Measurements from ENCODE around the gene CMTM3. TPM values are rescaled to one million over a fixed set of nuclear protein-coding genes. Genes with fewer than 3 reads are reported as not detected.

The CMTM3 gene
- total RNA-seq, 5 donors from 2014 or later (not counting 1 experiment from before 2014, with no cell fraction given), result 63.5 to 84.8 (median 75.4) TPM

DNA sequence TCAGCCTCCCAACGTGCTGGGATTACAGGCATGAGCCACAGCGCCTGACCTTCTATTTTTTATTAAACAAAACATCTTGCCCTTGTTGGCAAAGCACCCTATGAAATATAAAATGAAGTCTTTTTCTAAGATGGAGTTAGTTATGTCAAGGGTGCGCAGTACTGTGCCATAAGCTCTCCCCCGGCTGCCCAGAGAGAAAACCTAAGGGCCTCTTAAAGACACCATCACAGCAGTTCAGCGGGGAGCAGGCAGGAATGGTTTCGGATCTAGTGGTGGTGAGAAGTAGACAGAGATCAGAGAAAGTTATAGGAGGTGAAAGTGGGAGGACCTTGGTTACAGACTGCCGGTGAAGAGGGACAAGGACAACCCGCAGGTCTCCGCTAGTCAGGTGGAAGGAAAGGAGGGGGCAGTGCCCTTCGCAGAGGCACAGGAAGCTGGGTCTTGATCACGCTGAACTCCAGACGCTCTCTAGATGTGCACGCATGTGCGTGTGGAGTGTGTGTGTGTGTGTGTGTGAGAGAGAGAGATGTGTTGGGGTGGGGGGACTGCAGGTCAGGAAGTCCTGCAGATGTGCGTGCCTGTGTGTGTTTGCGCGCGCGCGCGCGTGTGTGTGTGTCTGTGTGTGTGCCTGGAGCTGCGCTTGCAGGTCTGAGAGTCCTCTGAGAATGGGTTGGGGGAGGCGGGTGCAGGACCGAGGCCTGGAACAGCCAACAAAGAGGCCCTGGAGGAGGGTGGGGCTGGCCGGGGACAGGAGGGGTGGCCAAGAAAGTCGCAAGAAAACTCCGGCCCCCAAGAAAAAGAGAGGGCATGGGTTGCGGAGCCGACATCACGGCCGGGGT lies 748 bp upstream of the CMTM3 start:
- Mint-ChIP-seq H3K4me3 (peak overlapping the region; percentile 86 to 96 (median 90)), H3K36me3 (peaks cover 3% of the 10 kb centered on the region), H3K27ac (peak overlapping the region; percentile 90 to 94), H3K27me3 (no peaks in the 10 kb centered on the region), H3K4me1 (peaks cover 47 to 67% (median 52%) of the 10 kb centered on the region in 3 donors), H3K9me3 (peaks cover 0 to 4% (median 0%) of the 10 kb centered on the region in 3 donors)
- Histone ChIP-seq H3K9me3 (no peaks in the 10 kb centered on the region), H3K36me3 (ENCODE audit: control insufficient read depth in 2 of 2, extremely low read depth in 1 of 2, insufficient read depth in 1 of 2, low read length in 1 of 2) (peaks cover 0 to 2% of the 10 kb centered on the region in 2 donors), H3K4me1 (ENCODE audit: control insufficient read depth in 1 of 2, extremely low read depth in 1 of 2, insufficient read depth in 2 of 2, low read length in 2 of 2) (peaks cover 9 to 51% of the 10 kb centered on the region in 2 experiments), H3K27ac (ENCODE audit: low read length) (peak overlapping the region; percentile 58), H3K4me3 (ENCODE audit: control insufficient read depth in 1 of 2, extremely low read depth in 1 of 2, low read length in 1 of 2) (peak overlapping the region; percentile 72 to 87), H3K27me3 (replicated peaks in 1 of 2; ENCODE audit: control insufficient read depth in 2 of 2, extremely low read depth in 1 of 2, insufficient read depth in 2 of 2, low read length in 1 of 2) (no peaks in the 10 kb centered on the region)
- ChIA-PET CTCF (interaction anchor here (0.5 to 2.5 kb wide), 6 partner anchors 14 to 227 kb away, joined by 3 to 17 read pairs (median 4); partner anchors contain the start of gene NAE1 (in 1 of the 2)), POLR2A (no interaction called here)
- DNase-seq (peak; percentile 62 to 88 (median 76)), ATAC-seq (replicated peaks in 1 of 4) (peak; percentile 70 to 74 (median 72))
- WGBS (ENCODE audit: insufficient coverage), result under 1% methylated on average over 25 of the region's 32 CpGs

DNA sequence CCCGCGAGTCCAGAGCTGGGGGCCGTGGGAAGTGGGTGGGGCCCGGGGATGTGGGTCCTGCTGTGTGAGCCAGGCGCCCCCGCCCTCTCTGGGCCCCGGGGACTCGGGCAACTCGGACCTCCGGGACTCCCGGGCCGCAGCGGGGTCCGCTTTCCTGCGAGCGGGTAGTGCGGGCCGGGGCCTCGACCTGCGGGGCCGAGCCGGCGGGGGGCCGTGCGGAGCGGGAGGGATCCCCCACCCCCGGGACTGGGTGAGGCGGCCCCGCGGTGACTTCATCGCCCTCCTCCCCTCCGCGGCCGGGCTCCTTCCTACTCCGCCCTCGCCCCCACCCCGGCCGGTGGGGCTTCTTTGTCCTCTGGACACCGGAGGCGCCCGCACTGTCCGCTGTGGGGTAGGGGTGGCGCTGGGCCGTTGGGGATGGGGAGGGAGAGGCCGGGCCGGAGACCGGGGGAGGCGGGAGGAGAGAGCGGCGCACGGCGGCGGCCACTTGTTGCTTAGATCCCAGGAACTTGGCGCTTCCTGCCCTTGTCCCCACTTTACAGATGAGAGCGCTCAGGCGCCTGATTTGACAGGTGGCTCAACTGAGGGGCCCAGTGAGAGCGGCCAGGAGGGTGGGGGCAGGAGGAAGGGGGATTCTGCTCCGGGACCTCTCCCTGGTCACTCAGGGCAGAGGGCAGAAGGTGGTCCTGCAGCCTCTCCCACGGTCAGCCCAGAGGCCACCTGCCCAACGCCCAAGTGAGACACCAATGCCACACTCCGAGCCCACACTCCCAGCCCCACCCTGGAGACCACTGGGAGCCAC lies 874 bp downstream of the CMTM3 start:
- peak in 3 of 4 experiments; percentile 2 to 6 (median 4) for ATAC-seq (replicated peaks in 1 of 4)
- peaks cover 0 to 4% (median 0%) of the 10 kb centered on the region in 3 donors for H3K9me3 Mint-ChIP-seq
- H3K4me1 Mint-ChIP-seq, result peaks cover 40 to 56% (median 47%) of the 10 kb centered on the region in 3 donors
- under 1% methylated on average over 45 of the region's 61 CpGs for WGBS (ENCODE audit: insufficient coverage)
- ChIA-PET CTCF (interaction anchor here in 1 of 2 donors (1.1 to 2.5 kb wide), 2 partner anchors 42 kb away, joined by 3 to 17 read pairs; no protein-coding TSS in a partner anchor), POLR2A (no interaction called here)
- H3K27me3 Mint-ChIP-seq, result no peaks in the 10 kb centered on the region
- H3K4me3 Mint-ChIP-seq, result peak overlapping the region; percentile 75 to 96 (median 83)
- H3K27ac Mint-ChIP-seq, result peak overlapping the region; percentile 89 to 93
- H3K36me3 Mint-ChIP-seq, result peaks cover 11% of the 10 kb centered on the region
- no peaks in the 10 kb centered on the region for H3K9me3 ChIP-seq
- H3K27me3 ChIP-seq (replicated peaks in 1 of 2; ENCODE audit: control insufficient read depth in 2 of 2, extremely low read depth in 1 of 2, insufficient read depth in 2 of 2, low read length in 1 of 2), result no peaks in the 10 kb centered on the region
- peaks cover 5 to 18% of the 10 kb centered on the region in 2 donors for H3K36me3 ChIP-seq (ENCODE audit: control insufficient read depth in 2 of 2, extremely low read depth in 1 of 2, insufficient read depth in 1 of 2, low read length in 1 of 2)
- H3K27ac ChIP-seq (ENCODE audit: low read length), result peak overlapping the region; percentile 74
- peaks cover 9 to 53% of the 10 kb centered on the region in 2 experiments for H3K4me1 ChIP-seq (ENCODE audit: control insufficient read depth in 1 of 2, extremely low read depth in 1 of 2, insufficient read depth in 2 of 2, low read length in 2 of 2)
- H3K4me3 ChIP-seq (ENCODE audit: control insufficient read depth in 1 of 2, extremely low read depth in 1 of 2, low read length in 1 of 2), result peak overlapping the region; percentile 60 to 87
- DNase-seq, result peak in 7 of 35 experiments; percentile 21 to 46 (median 28)

DNA sequence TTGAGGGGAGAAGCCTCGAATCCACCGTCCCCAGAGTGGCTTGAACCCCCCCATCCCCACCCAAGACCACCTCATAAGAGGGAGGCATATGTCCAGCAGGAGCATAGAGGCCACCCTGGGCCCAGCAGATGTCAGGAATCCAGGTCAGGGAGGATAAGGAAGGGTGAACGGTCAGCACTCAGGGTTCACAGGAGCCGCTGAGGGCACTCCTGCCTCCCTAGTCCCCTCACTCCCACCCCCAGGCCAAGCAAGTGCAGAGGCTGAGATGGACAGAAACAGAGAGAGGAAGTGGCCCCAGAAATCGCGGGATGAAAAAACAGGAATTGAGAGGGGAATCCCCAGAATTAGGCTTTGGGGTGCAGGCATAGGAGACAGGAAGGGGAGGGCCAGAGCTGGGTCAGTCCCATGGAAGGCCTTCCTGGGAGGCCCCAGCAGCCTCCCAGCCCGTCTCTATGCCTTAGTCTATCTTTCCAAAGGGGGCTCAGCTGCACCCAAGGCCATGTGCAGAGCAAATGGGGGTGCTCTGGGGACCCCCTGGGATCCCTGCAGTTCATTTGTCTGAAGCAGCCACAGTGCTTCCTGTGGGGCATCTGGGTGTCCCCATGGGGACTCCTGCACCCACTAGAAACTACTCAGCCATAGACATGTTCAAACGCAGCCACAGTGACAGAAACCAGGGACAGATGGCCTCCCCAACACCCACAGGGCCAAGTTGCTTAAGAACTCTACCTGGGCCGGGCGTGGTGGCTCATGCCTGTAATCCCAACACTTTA lies 1.7 kb downstream of the CMTM3 start:
- POLR2A ChIA-PET, result no interaction called here
- H3K27ac ChIP-seq (ENCODE audit: low read length), result peak overlapping the region; percentile 74
- CTCF ChIA-PET, result interaction anchor here (1.0 to 1.1 kb wide), 2 partner anchors 42 kb away, joined by 3 read pairs; no protein-coding TSS in a partner anchor
- ATAC-seq (replicated peaks in 1 of 4) (no peak), DNase-seq (peak in 1 of 35 experiments; percentile 32)
- H3K27me3 ChIP-seq (replicated peaks in 1 of 2; ENCODE audit: control insufficient read depth in 2 of 2, extremely low read depth in 1 of 2, insufficient read depth in 2 of 2, low read length in 1 of 2), result no peaks in the 10 kb centered on the region
- Mint-ChIP-seq H3K4me3 (peak overlapping the region; percentile 74 to 83 (median 75)), H3K27ac (peak overlapping the region; percentile 89 to 93), H3K27me3 (no peaks in the 10 kb centered on the region), H3K9me3 (no peaks in the 10 kb centered on the region), H3K36me3 (peaks cover 12% of the 10 kb centered on the region), H3K4me1 (peaks cover 35 to 48% (median 40%) of the 10 kb centered on the region in 3 donors)
- peak overlapping the region; percentile 60 to 87 for H3K4me3 ChIP-seq (ENCODE audit: control insufficient read depth in 1 of 2, extremely low read depth in 1 of 2, low read length in 1 of 2)
- H3K4me1 ChIP-seq (ENCODE audit: control insufficient read depth in 1 of 2, extremely low read depth in 1 of 2, insufficient read depth in 2 of 2, low read length in 2 of 2), result peaks cover 9 to 53% of the 10 kb centered on the region in 2 experiments
- H3K36me3 ChIP-seq (ENCODE audit: control insufficient read depth in 2 of 2, extremely low read depth in 1 of 2, insufficient read depth in 1 of 2, low read length in 1 of 2), result peaks cover 5 to 26% of the 10 kb centered on the region in 2 donors
- H3K9me3 ChIP-seq, result no peaks in the 10 kb centered on the region
- WGBS (ENCODE audit: insufficient coverage), result 13% methylated on average over 3 of the region's 10 CpGs

DNA sequence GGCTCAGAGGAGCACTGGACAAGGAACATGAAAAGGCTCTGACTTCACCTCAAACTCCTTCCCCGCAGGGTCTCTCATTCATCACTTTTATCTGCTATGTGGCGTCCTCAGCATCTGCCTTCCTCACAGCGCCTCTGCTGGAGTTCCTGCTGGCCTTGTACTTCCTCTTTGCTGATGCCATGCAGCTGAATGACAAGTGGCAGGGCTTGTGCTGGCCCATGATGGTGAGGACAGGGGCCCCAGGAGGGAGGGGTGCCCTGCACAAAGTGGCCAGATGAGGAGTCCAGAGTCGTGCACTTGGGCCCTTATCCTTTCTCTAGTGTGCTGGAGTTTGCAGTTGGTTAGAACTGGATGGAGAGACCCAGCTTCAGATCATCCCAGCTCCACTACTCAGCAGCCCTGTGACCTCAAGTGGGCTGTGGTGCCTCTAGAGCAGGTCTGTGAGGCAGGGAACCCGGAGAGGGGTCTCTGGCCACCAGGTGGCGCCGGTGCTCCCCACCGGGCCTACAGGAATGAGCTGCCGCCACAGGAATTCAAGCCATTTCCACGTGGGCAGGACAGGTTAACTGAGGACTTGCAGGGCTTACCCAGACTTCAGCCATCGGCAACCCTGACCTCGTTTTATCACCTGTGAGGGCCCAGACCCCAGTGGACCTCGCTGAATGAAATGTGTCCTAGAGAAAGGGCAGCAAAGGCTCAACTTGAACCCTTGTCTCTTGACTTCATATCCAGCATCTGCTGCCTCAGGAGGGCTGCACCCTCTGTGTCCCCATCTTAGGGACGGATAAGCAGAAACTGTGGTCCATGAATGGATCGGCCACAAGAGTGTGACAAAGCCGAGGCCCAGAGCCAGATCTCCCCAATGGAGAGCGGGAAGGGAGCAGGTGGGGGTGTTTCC lies 4.0 kb downstream of the CMTM3 start:
- 37% methylated on average over 15 of the region's 17 CpGs for WGBS (ENCODE audit: insufficient coverage)
- peak; percentile 21 to 41 (median 31) for ATAC-seq (replicated peaks in 1 of 4)
- DNase-seq, result peak; percentile 53 to 88 (median 73)
- Mint-ChIP-seq H3K4me3 (peak overlapping the region in 2 of 3 donors; percentile 17 to 38), H3K36me3 (peaks cover 20% of the 10 kb centered on the region), H3K27me3 (no peaks in the 10 kb centered on the region), H3K4me1 (peaks cover 30 to 38% (median 35%) of the 10 kb centered on the region in 3 donors), H3K9me3 (no peaks in the 10 kb centered on the region), H3K27ac (peak overlapping the region; percentile 83 to 93)
- no peaks in the 10 kb centered on the region for H3K27me3 ChIP-seq (replicated peaks in 1 of 2; ENCODE audit: control insufficient read depth in 2 of 2, extremely low read depth in 1 of 2, insufficient read depth in 2 of 2, low read length in 1 of 2)
- CTCF ChIA-PET, result interaction anchor here (0.6 to 2.3 kb wide), 19 partner anchors 8 to 260 kb away, joined by 3 to 13 read pairs (median 5); partner anchors contain the start of gene CKLF (in 1 of the 2)
- H3K27ac ChIP-seq (ENCODE audit: low read length), result peak overlapping the region; percentile 44
- no peak overlapping the region for H3K4me3 ChIP-seq (ENCODE audit: control insufficient read depth in 1 of 2, extremely low read depth in 1 of 2, low read length in 1 of 2)
- POLR2A ChIA-PET, result no interaction called here
- peaks cover 12 to 49% of the 10 kb centered on the region in 2 donors for H3K36me3 ChIP-seq (ENCODE audit: control insufficient read depth in 2 of 2, extremely low read depth in 1 of 2, insufficient read depth in 1 of 2, low read length in 1 of 2)
- H3K4me1 ChIP-seq (ENCODE audit: control insufficient read depth in 1 of 2, extremely low read depth in 1 of 2, insufficient read depth in 2 of 2, low read length in 2 of 2), result peaks cover 9 to 48% of the 10 kb centered on the region in 2 experiments
- no peaks in the 10 kb centered on the region for H3K9me3 ChIP-seq

DNA sequence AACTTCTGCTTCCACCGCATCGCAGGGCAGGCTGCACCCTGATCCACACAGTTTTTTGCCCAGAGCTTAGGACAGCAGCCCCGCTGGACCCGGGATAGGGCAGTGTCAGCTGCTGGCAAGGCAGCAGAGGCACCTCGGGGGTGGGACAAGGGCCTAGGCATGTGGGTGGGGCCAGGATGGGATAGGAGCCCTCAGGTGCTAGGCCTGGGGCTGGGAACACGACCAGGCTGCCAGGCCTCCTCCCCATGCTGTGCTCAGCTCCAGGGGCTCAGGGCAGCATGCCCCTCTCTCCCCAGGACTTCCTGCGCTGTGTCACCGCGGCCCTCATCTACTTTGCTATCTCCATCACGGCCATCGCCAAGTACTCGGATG lies 4.6 kb downstream of the CMTM3 start:
- H3K27me3 Mint-ChIP-seq, result no peaks in the 10 kb centered on the region
- H3K36me3 ChIP-seq (ENCODE audit: control insufficient read depth in 2 of 2, extremely low read depth in 1 of 2, insufficient read depth in 1 of 2, low read length in 1 of 2), result peaks cover 12 to 51% of the 10 kb centered on the region in 2 donors
- peaks cover 20% of the 10 kb centered on the region for H3K36me3 Mint-ChIP-seq

More for the DNA sequence above, 4.6 kb downstream of the CMTM3 start:
- H3K4me1 Mint-ChIP-seq, result peaks cover 25 to 32% (median 30%) of the 10 kb centered on the region in 3 donors
- H3K27ac Mint-ChIP-seq, result no peak overlapping the region
- CTCF ChIA-PET, result interaction anchor here (0.6 to 2.3 kb wide), 18 partner anchors 8 to 259 kb away, joined by 3 to 13 read pairs (median 4); partner anchors contain the start of gene CKLF (in 1 of the 2)
- H3K27me3 ChIP-seq (replicated peaks in 1 of 2; ENCODE audit: control insufficient read depth in 2 of 2, extremely low read depth in 1 of 2, insufficient read depth in 2 of 2, low read length in 1 of 2), result no peaks in the 10 kb centered on the region
- POLR2A ChIA-PET, result no interaction called here
- peak overlapping the region; percentile 44 for H3K27ac ChIP-seq (ENCODE audit: low read length)
- WGBS (ENCODE audit: insufficient coverage), result 92% methylated on average over 11 of the region's 12 CpGs
- ATAC-seq (replicated peaks in 1 of 4) (no peak), DNase-seq (no peak)
- no peak overlapping the region for H3K4me3 Mint-ChIP-seq
- peaks cover 9 to 41% of the 10 kb centered on the region in 2 experiments for H3K4me1 ChIP-seq (ENCODE audit: control insufficient read depth in 1 of 2, extremely low read depth in 1 of 2, insufficient read depth in 2 of 2, low read length in 2 of 2)
- no peak overlapping the region for H3K4me3 ChIP-seq (ENCODE audit: control insufficient read depth in 1 of 2, extremely low read depth in 1 of 2, low read length in 1 of 2)
- H3K9me3 ChIP-seq, result no peaks in the 10 kb centered on the region
- H3K9me3 Mint-ChIP-seq, result no peaks in the 10 kb centered on the region
